Measurements from ENCODE around the gene TAC4.

- TF ChIP-seq KAT2B (IDR thresholded peaks at IDR 0.05; ENCODE audit: borderline replicate concordance, low read depth, low read length) (no peak), ZNF639 (CRISPR knock-in tag; conservative IDR thresholded peaks at IDR 0.05) (no peak), IKZF4 (CRISPR knock-in tag; IDR thresholded peaks at IDR 0.05; ENCODE audit: borderline replicate concordance, low read depth, not compliant biosample characterization) (no peak), RFX5 (IDR thresholded peaks at IDR 0.05; ENCODE audit: low read depth, low read length) (no peak), ZNF713 (CRISPR knock-in tag; IDR thresholded peaks at IDR 0.05) (no peak), ZBTB40 (IDR thresholded peaks at IDR 0.05) (no peak), ZBTB40 (CRISPR knock-in tag; IDR thresholded peaks at IDR 0.05) (no peak), NFIC (IDR thresholded peaks at IDR 0.05; ENCODE audit: low read length) (no peak), PHF20 (CRISPR knock-in tag; IDR thresholded peaks at IDR 0.05) (no peak), RAD21 (CRISPR knock-in tag; IDR thresholded peaks at IDR 0.05) (no peak), PHF8 (CRISPR knock-in tag; IDR thresholded peaks at IDR 0.05) (no peak), ISL2 (CRISPR knock-in tag; IDR thresholded peaks at IDR 0.05) (no peak), TFE3 (CRISPR knock-in tag; IDR thresholded peaks at IDR 0.05) (no peak)
Observed at GRCh38 chr17:49896222-49896621, 48.4 kb upstream of the TAC4 start.

All from HepG2 (cell line).